H7 (cell line): ENCODE results near the gene CPPED1. TPM values are rescaled to one million over a fixed set of nuclear protein-coding genes. Genes with fewer than 3 reads are reported as not detected.

ENCODE experiments used
- DNase-seq: peaks from one replicate; pipeline ENCODE4 v3.0.0; 2012
- H3K27me3 ChIP-seq: 2 replicates; pipeline ENCODE4 v1.6.0; 2011; ENCODE audit warnings: mild to moderate bottlenecking, low read length; ENCODE audit not compliant: control insufficient read depth, insufficient read depth
- H3K36me3 ChIP-seq: replicated peaks from 2 replicates; pipeline ENCODE4 v1.5.1; 2011; ENCODE audit warnings: low read length; ENCODE audit not compliant: control insufficient read depth, insufficient read depth
- H3K4me3 ChIP-seq: 2 replicates; pipeline ENCODE4 v1.5.1; 2011; ENCODE audit warnings: low read depth, mild to moderate bottlenecking, control low read depth, low read length, moderate library complexity; ENCODE audit not compliant: insufficient read depth
- total RNA-seq: library from RNA; depleted of rRNA; stranded (reverse); fragments of >200 nt; shearing (Covaris generic); gene quantifications from 2 replicates; pipeline ENCODE4 v1.2.3, GENCODE V29; 2014

Gene CPPED1
- total RNA-seq, 1 experiment from 2014 or later: 5.8 TPM

GRCh38 chr16:12709807-12710206 lies 93.9 kb downstream of the CPPED1 start:
- no peak for DNase-seq
- H3K27me3 ChIP-seq: no peaks in the 10 kb centered on the region

GRCh38 chr16:12708266-12708665 lies 95.4 kb downstream of the CPPED1 start:
- Histone ChIP-seq H3K4me3 (no peak overlapping the region), H3K36me3 (no peaks in the 10 kb centered on the region)
- DNase-seq: no peak

More at GRCh38 chr16:12709807-12710206, 93.9 kb downstream of the CPPED1 start:
- Histone ChIP-seq H3K4me3 (no peak overlapping the region), H3K36me3 (no peaks in the 10 kb centered on the region)

GRCh38 chr16:12706628-12707027 lies 97.1 kb downstream of the CPPED1 start:
- no peak for DNase-seq
- Histone ChIP-seq H3K4me3 (no peak overlapping the region), H3K27me3 (no peaks in the 10 kb centered on the region), H3K36me3 (no peaks in the 10 kb centered on the region)

More at GRCh38 chr16:12708266-12708665, 95.4 kb downstream of the CPPED1 start:
- no peaks in the 10 kb centered on the region for H3K27me3 ChIP-seq

- DNase-seq: no peak
- Histone ChIP-seq H3K36me3 (no peaks in the 10 kb centered on the region), H3K27me3 (no peaks in the 10 kb centered on the region), H3K4me3 (no peak overlapping the region)
Observed at GRCh38 chr16:12704492-12705111, 99.1 kb downstream of the CPPED1 start.

GRCh38 chr16:12703935-12704334 lies 99.8 kb downstream of the CPPED1 start:
- Histone ChIP-seq H3K27me3 (no peaks in the 10 kb centered on the region), H3K4me3 (no peak overlapping the region), H3K36me3 (no peaks in the 10 kb centered on the region)
- no peak for DNase-seq

- H3K27me3 ChIP-seq: no peaks in the 10 kb centered on the region
- no peak for DNase-seq
- H3K4me3 ChIP-seq: no peak overlapping the region
- H3K36me3 ChIP-seq: no peaks in the 10 kb centered on the region
Observed at GRCh38 chr16:12700161-12700560, 103.5 kb downstream of the CPPED1 start.

- H3K27me3 ChIP-seq: no peaks in the 10 kb centered on the region
- H3K4me3 ChIP-seq: no peak overlapping the region
- no peak for DNase-seq
- H3K36me3 ChIP-seq: no peaks in the 10 kb centered on the region
Observed at GRCh38 chr16:12699161-12699560, 104.5 kb downstream of the CPPED1 start.

- no peak overlapping the region for H3K4me3 ChIP-seq
- no peaks in the 10 kb centered on the region for H3K27me3 ChIP-seq
- no peak for DNase-seq
- no peaks in the 10 kb centered on the region for H3K36me3 ChIP-seq
Observed at GRCh38 chr16:12697437-12697836, 106.2 kb downstream of the CPPED1 start.

- DNase-seq: no peak
- no peaks in the 10 kb centered on the region for H3K27me3 ChIP-seq
Observed at GRCh38 chr16:12695454-12695853, 108.2 kb downstream of the CPPED1 start.

GRCh38 chr16:12690024-12690423 lies 113.7 kb downstream of the CPPED1 start:
- Histone ChIP-seq H3K27me3 (no peaks in the 10 kb centered on the region), H3K36me3 (no peaks in the 10 kb centered on the region), H3K4me3 (no peak overlapping the region)
- no peak for DNase-seq

More at GRCh38 chr16:12695454-12695853, 108.2 kb downstream of the CPPED1 start:
- no peaks in the 10 kb centered on the region for H3K36me3 ChIP-seq
- no peak overlapping the region for H3K4me3 ChIP-seq

GRCh38 chr16:12688951-12689850 lies 114.5 kb downstream of the CPPED1 start:
- DNase-seq: no peak
- H3K36me3 ChIP-seq: no peaks in the 10 kb centered on the region
- H3K27me3 ChIP-seq: no peaks in the 10 kb centered on the region
- H3K4me3 ChIP-seq: no peak overlapping the region

GRCh38 chr16:12685806-12686205 lies 117.9 kb downstream of the CPPED1 start:
- Histone ChIP-seq H3K36me3 (no peaks in the 10 kb centered on the region), H3K27me3 (no peaks in the 10 kb centered on the region), H3K4me3 (no peak overlapping the region)
- no peak for DNase-seq

GRCh38 chr16:12682432-12683165 lies 121.1 kb downstream of the CPPED1 start:
- no peaks in the 10 kb centered on the region for H3K36me3 ChIP-seq
- no peak overlapping the region for H3K4me3 ChIP-seq
- no peaks in the 10 kb centered on the region for H3K27me3 ChIP-seq
- no peak for DNase-seq

GRCh38 chr16:12681653-12682052 lies 122.0 kb downstream of the CPPED1 start:
- Histone ChIP-seq H3K4me3 (no peak overlapping the region), H3K36me3 (no peaks in the 10 kb centered on the region)
- DNase-seq: no peak

More at GRCh38 chr16:12681653-12682052, 122.0 kb downstream of the CPPED1 start:
- no peaks in the 10 kb centered on the region for H3K27me3 ChIP-seq
